Activated T-cell treated with anti-CD3 and anti-CD28 coated beads, Interleukin-2, amount 50 U/mL, for 1 hour (primary cell): ENCODE data around the gene CDRT15L2.
"Not testable (repeated sequence)": the region's sequence is repeated elsewhere in the genome, so short reads cannot be mapped to it uniquely, and the experiment has no call there.

Source experiments
- DNase-seq: peaks from one replicate; pipeline ENCODE4 v3.0.0-alpha.2; 2020

Gene CDRT15L2

GRCh38 chr17:20583891-20584577 is 4.5 kb downstream of the CDRT15L2 start:
- DNase-seq: not testable (repeated sequence)

- DNase-seq: not testable (repeated sequence)
These were observed 9.4 kb downstream of the CDRT15L2 start for GRCh38 chr17:20588744-20589453.

GRCh38 chr17:20589454-20589810 is 9.9 kb downstream of the CDRT15L2 start:
- not testable (repeated sequence) for DNase-seq

GRCh38 chr17:20591040-20591439 is 11.5 kb downstream of the CDRT15L2 start:
- not testable (repeated sequence) for DNase-seq

- DNase-seq: not testable (repeated sequence)
These were observed 26.0 kb downstream of the CDRT15L2 start for GRCh38 chr17:20605568-20605967.

GRCh38 chr17:20609490-20609889 is 30.0 kb downstream of the CDRT15L2 start:
- not testable (repeated sequence) for DNase-seq

- no peak for DNase-seq
These were observed 31.8 kb downstream of the CDRT15L2 start for GRCh38 chr17:20611309-20611708.

GRCh38 chr17:20612635-20613034 is 33.1 kb downstream of the CDRT15L2 start:
- no peak for DNase-seq

GRCh38 chr17:20613248-20613647 is 33.7 kb downstream of the CDRT15L2 start:
- no peak for DNase-seq

GRCh38 chr17:20613905-20614304 is 34.4 kb downstream of the CDRT15L2 start:
- DNase-seq: no peak

GRCh38 chr17:20615461-20615860 is 35.9 kb downstream of the CDRT15L2 start:
- DNase-seq: not testable (repeated sequence)
